GM12891 (cell line): Measurements from ENCODE around the gene SGO2.
"Not testable (repeated sequence)": the region's sequence is repeated elsewhere in the genome, so short reads cannot be mapped to it uniquely, and the experiment has no call there.

ENCODE experiments used
- POLR2A ChIP-seq: IDR thresholded peaks from 2 replicates; pipeline ENCODE4 v1.6.1; 2011; ENCODE audit warnings: low read depth, low read length, control low read depth
- POLR2AphosphoS5 ChIP-seq: IDR thresholded peaks from 2 replicates; pipeline ENCODE4 v1.6.1; 2011; ENCODE audit warnings: low read depth, low read length, control low read depth
- POU2F2 ChIP-seq: IDR thresholded peaks from 2 replicates; pipeline ENCODE4 v1.6.1; 2011; ENCODE audit warnings: low read depth, mild to moderate bottlenecking, control low read depth, low read length, moderate library complexity
- SPI1 ChIP-seq: IDR thresholded peaks from 2 replicates; pipeline ENCODE4 v1.6.1; 2011; ENCODE audit warnings: low read depth, low read length, control low read depth
- TAF1 ChIP-seq: IDR thresholded peaks from 2 replicates; pipeline ENCODE4 v1.6.1; 2011; ENCODE audit warnings: low read depth, low read length, control low read depth

GRCh38 chr2:200610217-200610616 is 84.2 kb downstream of the SGO2 start:
- not testable (repeated sequence) for TF ChIP-seq POLR2AphosphoS5, SPI1, POLR2A, TAF1, POU2F2
